Parathyroid adenoma (tissue), 2 donors: ENCODE results near the gene DISC1.
"Not testable (repeated sequence)": the region's sequence is repeated elsewhere in the genome, so short reads cannot be mapped to it uniquely, and the experiment has no call there.

Experiments
- H2AFZ ChIP-seq: fragments of 300-600 bp; sonication (generic); one replicate; pipeline ENCODE4 v1.7.0; 2017; ENCODE audit warnings: antibody characterized with exemption, mild to moderate bottlenecking
- H3K27ac ChIP-seq: fragments of 300-600 bp; sonication (generic); one replicate; pipeline ENCODE4 v1.7.0; 2017
- H3K27me3 ChIP-seq: fragments of 300-600 bp; sonication (generic); one replicate; pipeline ENCODE4 v1.7.0; 2017; ENCODE audit warnings: low read length; ENCODE audit not compliant: control insufficient read depth, insufficient read depth
- H3K36me3 ChIP-seq: fragments of 300-600 bp; sonication (generic); one replicate; pipeline ENCODE4 v1.7.0; 2017; ENCODE audit warnings: low read length; ENCODE audit not compliant: control insufficient read depth, insufficient read depth
- H3K4me1 ChIP-seq: fragments of 300-600 bp; sonication (generic); one replicate; pipeline ENCODE4 v1.7.0; 2017; ENCODE audit warnings: control low read depth
- H3K4me2 ChIP-seq: fragments of 300-600 bp; sonication (generic); one replicate; pipeline ENCODE4 v1.7.0; 2017; ENCODE audit warnings: low read length
- H3K4me3 ChIP-seq: fragments of 300-600 bp; sonication (generic); one replicate; pipeline ENCODE4 v1.7.0; 2017; ENCODE audit warnings: low read depth, low read length
- H3K79me2 ChIP-seq: fragments of 300-600 bp; sonication (generic); one replicate; pipeline ENCODE4 v1.7.0; 2017; ENCODE audit warnings: control low read depth
- H3K9ac ChIP-seq: fragments of 300-600 bp; sonication (generic); one replicate; pipeline ENCODE4 v1.7.0; 2017; ENCODE audit warnings: mild to moderate bottlenecking
- H3K9me3 ChIP-seq: fragments of 300-600 bp; sonication (generic); one replicate; pipeline ENCODE4 v1.7.0; 2017; ENCODE audit warnings: low read length; ENCODE audit not compliant: control insufficient read depth
- TF ChIP-seq, protein P1 (sequence below): fragments of 300-600 bp; sonication (generic); IDR thresholded peaks from one replicate; pipeline ENCODE4 v1.7.0; 2017; ENCODE audit warnings: antibody characterized with exemption, mild to moderate bottlenecking
- donor health status: primary hyperparathyroidism.

DISC1 gene

DNA sequence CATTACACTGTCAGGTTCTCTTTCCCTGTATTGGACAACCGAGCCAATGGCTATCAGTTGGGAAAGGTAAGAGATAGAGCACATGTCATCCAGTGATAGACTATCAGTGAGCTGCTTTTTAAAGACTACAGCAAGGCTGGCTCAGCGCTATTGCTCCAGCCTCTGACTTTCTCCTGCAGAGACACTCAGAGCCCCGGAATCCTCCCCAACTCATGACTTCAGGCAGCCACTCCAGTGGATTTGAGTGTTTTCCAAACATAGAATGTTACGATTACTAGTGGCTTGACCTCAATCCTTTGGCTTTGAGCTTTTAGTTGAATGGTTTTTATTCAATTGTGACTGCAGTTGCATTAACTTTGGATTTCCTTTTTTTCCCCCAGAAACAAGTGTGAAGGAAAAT lies 331.9 kb downstream of the DISC1 start:
- Histone ChIP-seq H3K4me1 (no peaks in the 10 kb centered on the region), H3K27me3 (no peaks in the 10 kb centered on the region), H3K9me3 (no peaks in the 10 kb centered on the region), H3K4me3 (no peak overlapping the region), H3K4me2 (no peak overlapping the region), H3K27ac (no peak overlapping the region), H3K9ac (no peak overlapping the region), H2AFZ (no peak overlapping the region), H3K79me2 (no peaks in the 10 kb centered on the region), H3K36me3 (no peaks in the 10 kb centered on the region)
- TF ChIP-seq, protein P1, sequence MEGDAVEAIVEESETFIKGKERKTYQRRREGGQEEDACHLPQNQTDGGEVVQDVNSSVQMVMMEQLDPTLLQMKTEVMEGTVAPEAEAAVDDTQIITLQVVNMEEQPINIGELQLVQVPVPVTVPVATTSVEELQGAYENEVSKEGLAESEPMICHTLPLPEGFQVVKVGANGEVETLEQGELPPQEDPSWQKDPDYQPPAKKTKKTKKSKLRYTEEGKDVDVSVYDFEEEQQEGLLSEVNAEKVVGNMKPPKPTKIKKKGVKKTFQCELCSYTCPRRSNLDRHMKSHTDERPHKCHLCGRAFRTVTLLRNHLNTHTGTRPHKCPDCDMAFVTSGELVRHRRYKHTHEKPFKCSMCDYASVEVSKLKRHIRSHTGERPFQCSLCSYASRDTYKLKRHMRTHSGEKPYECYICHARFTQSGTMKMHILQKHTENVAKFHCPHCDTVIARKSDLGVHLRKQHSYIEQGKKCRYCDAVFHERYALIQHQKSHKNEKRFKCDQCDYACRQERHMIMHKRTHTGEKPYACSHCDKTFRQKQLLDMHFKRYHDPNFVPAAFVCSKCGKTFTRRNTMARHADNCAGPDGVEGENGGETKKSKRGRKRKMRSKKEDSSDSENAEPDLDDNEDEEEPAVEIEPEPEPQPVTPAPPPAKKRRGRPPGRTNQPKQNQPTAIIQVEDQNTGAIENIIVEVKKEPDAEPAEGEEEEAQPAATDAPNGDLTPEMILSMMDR = no peak

DNA sequence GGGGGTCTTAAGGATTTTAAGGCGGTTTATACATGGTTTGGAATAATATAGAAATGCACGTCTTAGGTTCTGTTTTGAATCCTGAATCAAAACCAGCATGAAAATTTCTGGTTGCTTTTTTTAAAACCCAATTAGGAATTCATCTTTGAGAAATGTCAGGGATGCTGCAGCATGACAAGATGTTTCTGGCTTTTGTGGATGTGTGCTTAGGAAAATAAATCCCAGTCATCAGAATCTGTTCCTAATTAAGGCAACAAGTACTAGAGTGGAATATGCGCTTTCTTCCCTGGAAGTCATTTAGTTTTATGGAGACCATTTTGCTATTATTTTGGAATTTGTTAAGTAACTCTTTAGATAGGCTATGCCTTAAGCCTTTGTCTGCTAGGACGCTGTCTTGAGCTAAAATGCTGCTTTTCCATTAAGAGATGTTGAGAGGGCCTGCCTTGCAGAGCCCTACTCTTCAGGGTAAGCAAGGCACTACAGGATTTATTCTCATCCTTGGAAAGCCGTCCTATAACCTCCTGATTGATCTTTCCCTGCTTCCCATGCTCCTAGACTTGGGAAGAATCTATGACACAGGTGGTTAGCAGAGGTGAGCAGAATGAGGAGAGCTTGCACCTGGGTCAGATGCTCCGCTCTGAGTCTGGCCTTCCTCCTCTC lies 332.8 kb downstream of the DISC1 start:
- Histone ChIP-seq H3K27me3 (no peaks in the 10 kb centered on the region), H3K4me3 (no peak overlapping the region), H2AFZ (no peak overlapping the region), H3K79me2 (no peaks in the 10 kb centered on the region), H3K36me3 (no peaks in the 10 kb centered on the region), H3K4me2 (no peak overlapping the region), H3K4me1 (peaks cover 2% of the 10 kb centered on the region), H3K9me3 (no peaks in the 10 kb centered on the region), H3K9ac (no peak overlapping the region), H3K27ac (no peak overlapping the region)
- TF ChIP-seq, protein P1 = no peak

DNA sequence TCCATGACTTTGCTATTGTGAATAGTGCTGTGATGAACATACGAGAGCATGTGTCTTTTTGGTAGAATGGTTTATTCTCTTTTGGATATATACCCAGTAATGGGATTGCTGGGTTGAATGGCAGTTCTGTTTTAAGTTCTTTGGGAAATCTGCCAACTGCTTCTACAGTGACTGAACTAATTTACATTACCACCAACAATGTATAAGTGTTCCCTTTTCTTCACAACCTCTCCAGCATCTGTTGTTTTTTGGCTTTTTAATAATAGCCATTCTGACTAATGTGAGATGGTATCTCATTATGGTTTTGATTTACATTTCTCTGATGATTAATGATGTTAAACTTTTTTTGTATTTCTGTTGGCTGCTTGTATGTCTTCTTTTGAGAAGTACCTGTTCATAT lies 335.2 kb downstream of the DISC1 start:
- H3K9me3 ChIP-seq, H3K79me2 ChIP-seq, H3K4me3 ChIP-seq: not testable (repeated sequence)

DNA sequence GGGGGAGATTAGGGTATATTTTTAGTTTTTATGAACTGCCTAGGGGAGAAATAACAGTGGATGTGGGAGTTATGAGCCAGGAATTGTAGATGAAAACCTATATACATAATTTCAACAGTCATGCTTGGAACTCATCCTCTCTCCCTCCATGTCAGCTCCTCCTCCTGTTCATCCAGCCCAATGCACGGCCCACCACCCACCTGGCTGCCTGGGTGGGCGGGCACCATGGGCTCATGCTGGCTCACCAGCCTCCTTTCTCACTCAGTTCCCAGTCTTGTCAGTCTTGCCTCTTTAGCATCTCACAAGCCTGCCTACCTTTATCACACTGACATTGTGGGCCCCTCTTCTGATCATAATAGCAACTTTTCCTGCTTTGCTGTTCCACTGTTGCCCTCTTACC lies 336.0 kb downstream of the DISC1 start:
- TF ChIP-seq, protein P1 = no peak
- H3K9ac ChIP-seq = no peak overlapping the region
- H3K9me3 ChIP-seq = no peaks in the 10 kb centered on the region
- H3K27ac ChIP-seq = no peak overlapping the region
- H3K79me2 ChIP-seq = no peaks in the 10 kb centered on the region
- H3K27me3 ChIP-seq = no peaks in the 10 kb centered on the region
- peaks cover 3% of the 10 kb centered on the region for H3K4me1 ChIP-seq
- no peaks in the 10 kb centered on the region for H3K36me3 ChIP-seq
- no peak overlapping the region for H2AFZ ChIP-seq
- H3K4me3 ChIP-seq = no peak overlapping the region
- H3K4me2 ChIP-seq = no peak overlapping the region

More for the DNA sequence above, 335.2 kb downstream of the DISC1 start:
- not testable (repeated sequence) for H3K4me1 ChIP-seq, H2AFZ ChIP-seq, H3K36me3 ChIP-seq, H3K27ac ChIP-seq, H3K27me3 ChIP-seq, H3K9ac ChIP-seq, H3K4me2 ChIP-seq

DNA sequence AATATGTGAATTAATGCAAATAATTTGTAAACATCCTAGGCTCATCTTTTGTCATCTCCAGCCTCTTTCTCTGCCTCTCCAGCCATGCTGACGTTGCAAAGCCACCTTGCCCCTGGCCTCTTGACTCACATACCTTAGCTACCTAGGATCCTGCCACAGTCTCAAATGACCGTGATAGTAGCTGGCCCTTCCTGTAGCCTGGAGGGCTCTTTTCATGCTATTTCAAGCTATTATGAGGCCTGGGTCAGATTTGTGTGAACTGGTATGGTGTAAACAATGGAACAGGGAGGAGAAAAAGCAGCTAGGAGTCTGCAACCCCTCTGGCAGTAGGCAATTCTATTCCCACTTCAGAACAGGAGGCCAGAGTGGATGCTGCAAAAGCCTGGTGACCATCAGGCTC lies 337.7 kb downstream of the DISC1 start:
- TF ChIP-seq, protein P1 = no peak
- Histone ChIP-seq H3K27ac (no peak overlapping the region), H3K79me2 (no peaks in the 10 kb centered on the region), H3K4me2 (no peak overlapping the region), H3K36me3 (no peaks in the 10 kb centered on the region), H3K9me3 (no peaks in the 10 kb centered on the region), H2AFZ (no peak overlapping the region), H3K4me3 (no peak overlapping the region), H3K9ac (no peak overlapping the region), H3K4me1 (peaks cover 3% of the 10 kb centered on the region), H3K27me3 (no peaks in the 10 kb centered on the region)
